ENCODE data around the gene KRTAP5-5.
"Not testable (repeated sequence)": the region's sequence is repeated elsewhere in the genome, so short reads cannot be mapped to it uniquely, and the experiment has no call there.

Gene KRTAP5-5

GRCh38 chr11:1643146-1643690 lies 13.6 kb downstream of the KRTAP5-5 start:
- no peak for TF ChIP-seq CTCF (IDR thresholded peaks at IDR 0.05; ENCODE audit: borderline replicate concordance, extremely low read depth, low read length, poor library complexity, severe bottlenecking)
- TF ChIP-seq EZH2 (IDR thresholded peaks at IDR 0.05; ENCODE audit: borderline replicate concordance, low read depth, low read length, severe bottlenecking), result no peak
- Histone ChIP-seq H3K9me3 (ENCODE audit: insufficient read depth, low read length, severe bottlenecking) (no peaks in the 10 kb centered on the region), H3K4me3 (ENCODE audit: low read depth in 1 of 2, low read length in 2 of 2) (no peak overlapping the region), H3K4me1 (ENCODE audit: insufficient read depth, low read length) (no peaks in the 10 kb centered on the region), H3K27me3 (ENCODE audit: insufficient read depth, low read length, poor library complexity) (peaks cover 8% of the 10 kb centered on the region), H3K79me2 (ENCODE audit: insufficient read depth, low read length) (no peaks in the 10 kb centered on the region), H4K20me1 (ENCODE audit: insufficient read depth, low read length) (no peaks in the 10 kb centered on the region), H3K27ac (ENCODE audit: low read length) (no peak overlapping the region), H2AFZ (ENCODE audit: low read depth, low read length) (no peak overlapping the region), H3K36me3 (ENCODE audit: insufficient read depth, low read length) (no peaks in the 10 kb centered on the region), H3K4me2 (ENCODE audit: insufficient read depth, low read length) (no peak overlapping the region), H3K9ac (ENCODE audit: low read depth, low read length) (no peak overlapping the region)
- no peak for DNase-seq
- no peak for ATAC-seq (ENCODE audit: insufficient read depth, low read depth)

- Histone ChIP-seq H3K4me3 (ENCODE audit: low read depth in 1 of 2, low read length in 2 of 2) (no peak overlapping the region), H4K20me1 (ENCODE audit: insufficient read depth, low read length) (no peaks in the 10 kb centered on the region)
- ATAC-seq (ENCODE audit: insufficient read depth, low read depth), result no peak
These were observed 15.2 kb downstream of the KRTAP5-5 start for GRCh38 chr11:1644601-1645356.

GRCh38 chr11:1645357-1645821 lies 15.8 kb downstream of the KRTAP5-5 start:
- H3K27me3 ChIP-seq (ENCODE audit: insufficient read depth, low read length, poor library complexity), result peaks cover 3% of the 10 kb centered on the region
- H3K36me3 ChIP-seq (ENCODE audit: insufficient read depth, low read length), result no peaks in the 10 kb centered on the region
- H3K4me1 ChIP-seq (ENCODE audit: insufficient read depth, low read length), result no peaks in the 10 kb centered on the region
- DNase-seq (no peak), ATAC-seq (ENCODE audit: insufficient read depth, low read depth) (no peak)
- no peak overlapping the region for H2AFZ ChIP-seq (ENCODE audit: low read depth, low read length)
- no peak overlapping the region for H3K9ac ChIP-seq (ENCODE audit: low read depth, low read length)
- no peaks in the 10 kb centered on the region for H3K9me3 ChIP-seq (ENCODE audit: insufficient read depth, low read length, severe bottlenecking)
- H3K79me2 ChIP-seq (ENCODE audit: insufficient read depth, low read length), result no peaks in the 10 kb centered on the region
- H4K20me1 ChIP-seq (ENCODE audit: insufficient read depth, low read length), result 0 out of 2 replicates have a peak, but pooled peaks cover 5% of the 10 kb centered on the region
- no peak overlapping the region for H3K4me3 ChIP-seq (ENCODE audit: low read depth in 1 of 2, low read length in 2 of 2)
- no peak overlapping the region for H3K27ac ChIP-seq (ENCODE audit: low read length)
- no peak for TF ChIP-seq CTCF (IDR thresholded peaks at IDR 0.05; ENCODE audit: borderline replicate concordance, extremely low read depth, low read length, poor library complexity, severe bottlenecking)
- no peak for TF ChIP-seq EZH2 (IDR thresholded peaks at IDR 0.05; ENCODE audit: borderline replicate concordance, low read depth, low read length, severe bottlenecking)
- H3K4me2 ChIP-seq (ENCODE audit: insufficient read depth, low read length), result no peak overlapping the region

More at GRCh38 chr11:1644601-1645356, 15.2 kb downstream of the KRTAP5-5 start:
- no peaks in the 10 kb centered on the region for H3K79me2 ChIP-seq (ENCODE audit: insufficient read depth, low read length)
- H3K9ac ChIP-seq (ENCODE audit: low read depth, low read length), result no peak overlapping the region
- H3K4me2 ChIP-seq (ENCODE audit: insufficient read depth, low read length), result no peak overlapping the region
- H3K9me3 ChIP-seq (ENCODE audit: insufficient read depth, low read length, severe bottlenecking), result no peaks in the 10 kb centered on the region
- H2AFZ ChIP-seq (ENCODE audit: low read depth, low read length), result no peak overlapping the region
- TF ChIP-seq CTCF (IDR thresholded peaks at IDR 0.05; ENCODE audit: borderline replicate concordance, extremely low read depth, low read length, poor library complexity, severe bottlenecking) (no peak), EZH2 (IDR thresholded peaks at IDR 0.05; ENCODE audit: borderline replicate concordance, low read depth, low read length, severe bottlenecking) (no peak)
- no peak for DNase-seq
- no peak overlapping the region for H3K27ac ChIP-seq (ENCODE audit: low read length)
- no peaks in the 10 kb centered on the region for H3K36me3 ChIP-seq (ENCODE audit: insufficient read depth, low read length)
- H3K4me1 ChIP-seq (ENCODE audit: insufficient read depth, low read length), result no peaks in the 10 kb centered on the region
- peaks cover 3% of the 10 kb centered on the region for H3K27me3 ChIP-seq (ENCODE audit: insufficient read depth, low read length, poor library complexity)

- not testable (repeated sequence) for H3K4me3 ChIP-seq (ENCODE audit: low read depth in 1 of 2, low read length in 2 of 2); H3K9ac ChIP-seq (ENCODE audit: low read depth, low read length); DNase-seq; H3K9me3 ChIP-seq (ENCODE audit: insufficient read depth, low read length, severe bottlenecking); H4K20me1 ChIP-seq (ENCODE audit: insufficient read depth, low read length); H2AFZ ChIP-seq (ENCODE audit: low read depth, low read length); H3K27me3 ChIP-seq (ENCODE audit: insufficient read depth, low read length, poor library complexity); ATAC-seq (ENCODE audit: insufficient read depth, low read depth); H3K4me2 ChIP-seq (ENCODE audit: insufficient read depth, low read length); H3K36me3 ChIP-seq (ENCODE audit: insufficient read depth, low read length); H3K4me1 ChIP-seq (ENCODE audit: insufficient read depth, low read length); H3K79me2 ChIP-seq (ENCODE audit: insufficient read depth, low read length); H3K27ac ChIP-seq (ENCODE audit: low read length)
These were observed 17.0 kb downstream of the KRTAP5-5 start for GRCh38 chr11:1646540-1646939.
